ENCODE data around the gene SCUBE2.

SCUBE2 gene

GRCh38 chr11:9073466-9074225 is 17.8 kb downstream of the SCUBE2 start:
- DNase-seq, result no peak

GRCh38 chr11:9072626-9073176 is 18.7 kb downstream of the SCUBE2 start:
- DNase-seq, result no peak

GRCh38 chr11:9071692-9072091 is 19.7 kb downstream of the SCUBE2 start:
- DNase-seq, result no peak

- DNase-seq, result no peak
Measured at GRCh38 chr11:9070749-9071491, 20.5 kb downstream of the SCUBE2 start.

GRCh38 chr11:9069862-9070470 is 21.4 kb downstream of the SCUBE2 start:
- DNase-seq, result no peak

- DNase-seq, result no peak
Measured at GRCh38 chr11:9069256-9069655, 22.1 kb downstream of the SCUBE2 start.

- DNase-seq, result no peak
Measured at GRCh38 chr11:9066433-9066925, 24.9 kb downstream of the SCUBE2 start.

- no peak for DNase-seq
Measured at GRCh38 chr11:9065607-9066432, 25.6 kb downstream of the SCUBE2 start.

- DNase-seq, result no peak
Measured at GRCh38 chr11:9061807-9062206, 29.6 kb downstream of the SCUBE2 start.

- no peak for DNase-seq
Measured at GRCh38 chr11:9060700-9061111, 30.7 kb downstream of the SCUBE2 start.

GRCh38 chr11:9059406-9059805 is 32.0 kb downstream of the SCUBE2 start:
- DNase-seq, result no peak

- DNase-seq, result no peak
Measured at GRCh38 chr11:9057888-9058287, 33.5 kb downstream of the SCUBE2 start.

GRCh38 chr11:9057007-9057406 is 34.4 kb downstream of the SCUBE2 start:
- no peak for DNase-seq

GRCh38 chr11:9056467-9056866 is 34.9 kb downstream of the SCUBE2 start:
- no peak for DNase-seq

GRCh38 chr11:9053316-9054035 is 37.9 kb downstream of the SCUBE2 start:
- no peak for DNase-seq

GRCh38 chr11:9052316-9052715 is 39.1 kb downstream of the SCUBE2 start:
- DNase-seq, result no peak

- DNase-seq, result no peak
Measured at GRCh38 chr11:9049959-9050358, 41.4 kb downstream of the SCUBE2 start.

- no peak for DNase-seq
Measured at GRCh38 chr11:9047964-9048523, 43.4 kb downstream of the SCUBE2 start.

GRCh38 chr11:9046481-9046880 is 44.9 kb downstream of the SCUBE2 start:
- no peak for DNase-seq

GRCh38 chr11:9042488-9042887 is 48.9 kb downstream of the SCUBE2 start:
- no peak for DNase-seq

- DNase-seq, result no peak
Measured at GRCh38 chr11:9041747-9042146, 49.7 kb downstream of the SCUBE2 start.

- no peak for DNase-seq
Measured at GRCh38 chr11:9040410-9040809, 51.0 kb downstream of the SCUBE2 start.

Data from NCI-H1436 treated with DMSO at 0.1 percent for 48 hours (cell line).